HG02870 (cell line): Measurements from ENCODE around the gene TRAP1.
A peak's percentile ranks its signal among the peaks of the same experiment; 100 is the strongest.
"Not testable (repeated sequence)": the region's sequence is repeated elsewhere in the genome, so short reads cannot be mapped to it uniquely, and the experiment has no call there.

Experiments used
- ATAC-seq: cut with Tn5 transposase; IDR thresholded peaks from one replicate; pipeline ENCODE4 v1.9.1; 2021; ENCODE audit warnings: mild to moderate bottlenecking, moderate library complexity; ENCODE audit not compliant: unreplicated experiment

TRAP1 gene

DNA sequence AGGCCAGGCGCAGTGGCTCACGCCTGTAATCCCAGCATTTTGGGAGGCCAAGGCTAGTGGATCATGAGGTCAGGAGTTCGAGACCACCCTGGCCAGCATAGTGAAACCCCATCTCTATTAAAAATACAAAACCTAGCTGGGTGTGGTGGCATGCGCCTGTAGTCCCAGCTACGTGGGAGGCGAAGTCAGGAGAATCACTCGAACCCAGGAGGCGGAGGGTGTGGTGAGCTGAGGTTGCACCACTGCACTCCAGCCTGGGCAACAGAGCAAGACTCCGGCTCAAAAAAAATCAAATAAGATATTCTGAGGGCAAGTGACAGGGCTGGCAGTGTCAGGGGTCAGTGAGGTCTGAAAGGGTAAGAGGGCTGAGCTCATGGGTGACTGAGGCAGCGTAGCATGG is 2.9 kb downstream of the TRAP1 start:
- not testable (repeated sequence) for ATAC-seq

DNA sequence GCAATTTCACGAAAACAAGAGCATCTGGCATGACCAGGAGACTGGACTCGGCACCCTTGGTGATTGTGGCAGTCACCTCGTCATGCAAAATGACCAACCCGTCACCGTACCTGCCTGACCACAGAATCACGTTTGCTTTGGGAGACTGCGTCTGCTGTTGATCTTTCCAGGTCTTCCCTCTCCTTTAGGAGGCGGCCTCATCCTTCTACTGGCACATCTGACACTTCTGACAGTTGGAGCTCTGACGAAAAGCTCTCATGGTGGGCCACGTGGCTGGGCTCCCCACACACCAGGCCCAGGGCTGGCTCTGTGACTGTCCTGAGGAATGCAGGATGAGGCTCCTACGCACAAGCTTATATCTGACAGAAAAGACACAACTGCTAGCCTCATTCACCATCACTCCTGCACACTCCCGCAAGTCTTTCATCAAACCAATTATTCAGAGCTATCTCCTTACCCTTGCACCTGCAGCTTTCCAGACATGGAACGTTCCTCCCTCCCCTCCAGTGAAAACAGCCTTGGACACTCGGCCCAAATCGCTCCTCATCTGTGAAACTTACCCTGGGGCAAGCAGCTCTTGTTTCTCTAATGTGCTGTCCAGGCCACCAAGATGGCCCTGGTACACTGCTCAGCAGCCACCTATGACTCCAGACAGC is 3.6 kb downstream of the TRAP1 start:
- ATAC-seq: no peak

DNA sequence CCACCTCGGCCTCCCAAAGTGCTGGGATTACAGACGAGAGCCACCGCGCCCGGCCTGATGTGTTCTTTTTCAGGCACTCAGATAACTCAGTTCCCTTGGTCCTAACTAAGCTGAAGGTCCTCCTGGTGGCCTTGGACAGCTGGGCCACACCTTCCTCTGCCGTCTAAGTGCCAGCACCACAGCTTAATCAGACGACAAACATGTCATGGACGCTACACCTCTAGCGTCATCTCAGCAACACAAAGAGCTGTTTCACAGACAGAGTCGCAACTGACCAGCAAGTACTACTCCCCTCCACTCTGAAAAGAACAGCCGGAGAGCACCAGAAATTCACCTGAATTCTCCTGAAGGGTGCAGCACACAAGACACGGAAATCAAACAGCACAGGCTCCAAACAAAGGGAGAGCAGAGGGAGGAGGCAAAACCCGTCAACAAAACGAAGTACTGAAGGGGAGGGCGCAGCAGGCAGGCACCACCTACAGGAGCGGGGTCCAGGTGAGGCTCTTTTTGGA is 4.4 kb downstream of the TRAP1 start:
- no peak for ATAC-seq

DNA sequence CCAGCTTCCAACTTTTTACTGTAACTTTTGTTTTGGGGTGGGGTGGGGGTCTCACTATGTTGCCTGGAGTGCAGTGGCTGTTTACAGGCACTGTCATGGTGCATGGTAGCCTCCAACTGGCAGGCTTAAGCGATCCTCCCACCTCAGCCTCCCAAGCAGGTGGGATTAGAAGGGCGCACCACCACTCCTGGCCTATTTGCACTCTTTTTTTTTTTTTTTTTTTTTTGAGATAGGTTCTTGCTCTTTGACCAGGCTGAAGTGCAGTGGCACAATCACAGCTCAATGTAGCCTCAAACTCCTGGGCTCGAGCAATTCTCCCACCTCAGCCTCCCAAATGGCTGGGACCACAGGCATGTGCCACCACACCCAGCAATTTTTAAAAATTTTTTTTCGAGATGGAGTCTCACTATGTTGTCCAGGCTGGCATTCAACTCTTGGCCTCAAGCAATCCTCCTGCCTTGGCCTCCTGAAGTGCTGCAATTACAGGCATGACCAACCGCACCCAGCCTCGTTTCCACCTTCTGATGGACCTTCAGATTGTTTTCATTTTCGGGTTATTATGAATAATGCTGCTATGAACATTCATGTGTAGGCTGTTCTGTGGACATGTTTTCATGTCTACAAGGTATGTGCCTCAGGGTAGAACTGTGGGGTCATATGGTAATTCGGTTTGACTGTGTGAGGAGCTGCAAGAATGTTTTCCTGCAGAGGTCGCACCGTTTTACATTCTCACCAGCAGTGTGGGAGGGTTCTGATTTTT is 10.9 kb downstream of the TRAP1 start:
- no peak for ATAC-seq

DNA sequence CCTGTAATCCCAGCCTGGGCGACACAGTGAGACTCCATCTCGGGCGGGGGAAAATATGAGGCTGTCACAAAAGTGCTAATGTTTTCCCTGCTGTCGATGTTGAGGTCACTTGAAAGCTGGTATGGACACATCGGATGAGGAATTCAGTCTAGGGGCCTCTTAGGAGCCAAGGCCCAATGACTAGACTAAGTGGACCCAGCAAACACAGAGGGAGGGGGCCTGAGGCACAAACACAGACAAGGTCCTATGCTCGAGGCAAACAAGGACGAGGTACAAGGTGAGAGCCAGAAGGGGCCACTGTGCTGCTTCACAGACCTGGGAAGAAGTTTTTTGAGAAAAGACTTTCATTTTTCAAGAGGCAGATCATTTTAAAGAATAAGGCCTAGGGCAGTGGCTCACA is 15.2 kb downstream of the TRAP1 start:
- no peak for ATAC-seq

DNA sequence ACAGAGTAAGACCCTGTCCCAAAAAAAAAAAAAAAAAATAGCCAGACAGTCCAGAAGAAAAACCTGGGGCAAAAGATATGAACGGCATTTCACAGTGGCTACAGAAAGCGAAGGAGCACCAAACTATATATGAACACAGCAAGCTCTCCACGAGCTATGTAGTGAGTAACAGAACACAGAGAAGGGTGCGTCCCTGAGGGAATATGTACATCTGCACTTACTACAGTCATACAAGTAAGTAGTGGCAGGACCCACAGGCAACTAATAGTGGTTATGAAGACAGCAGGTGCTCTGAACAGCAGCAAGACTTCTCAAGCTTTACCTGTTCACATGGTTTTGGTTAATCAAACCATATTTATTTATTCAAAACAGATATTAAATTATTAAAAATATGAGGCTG is 15.8 kb downstream of the TRAP1 start:
- ATAC-seq: no peak

DNA sequence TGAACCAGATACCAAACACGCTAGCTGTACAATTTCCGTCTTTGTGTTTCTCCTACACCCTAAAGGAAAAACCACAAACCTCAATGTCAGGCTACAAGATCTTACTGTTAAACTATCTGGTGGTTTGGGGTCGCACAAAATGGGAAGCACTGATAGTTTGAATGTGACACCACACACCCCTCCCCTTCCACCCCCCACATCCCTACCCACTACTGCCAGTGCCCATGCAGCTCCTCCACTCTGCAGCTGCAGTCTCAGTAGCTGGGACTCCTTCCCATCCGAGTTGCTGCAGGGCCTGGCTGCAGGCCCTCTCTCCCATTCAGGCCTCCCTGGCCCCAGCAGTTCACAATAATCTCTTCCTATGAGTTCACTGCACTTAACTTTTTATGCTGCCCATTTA is 18.4 kb downstream of the TRAP1 start:
- no peak for ATAC-seq

DNA sequence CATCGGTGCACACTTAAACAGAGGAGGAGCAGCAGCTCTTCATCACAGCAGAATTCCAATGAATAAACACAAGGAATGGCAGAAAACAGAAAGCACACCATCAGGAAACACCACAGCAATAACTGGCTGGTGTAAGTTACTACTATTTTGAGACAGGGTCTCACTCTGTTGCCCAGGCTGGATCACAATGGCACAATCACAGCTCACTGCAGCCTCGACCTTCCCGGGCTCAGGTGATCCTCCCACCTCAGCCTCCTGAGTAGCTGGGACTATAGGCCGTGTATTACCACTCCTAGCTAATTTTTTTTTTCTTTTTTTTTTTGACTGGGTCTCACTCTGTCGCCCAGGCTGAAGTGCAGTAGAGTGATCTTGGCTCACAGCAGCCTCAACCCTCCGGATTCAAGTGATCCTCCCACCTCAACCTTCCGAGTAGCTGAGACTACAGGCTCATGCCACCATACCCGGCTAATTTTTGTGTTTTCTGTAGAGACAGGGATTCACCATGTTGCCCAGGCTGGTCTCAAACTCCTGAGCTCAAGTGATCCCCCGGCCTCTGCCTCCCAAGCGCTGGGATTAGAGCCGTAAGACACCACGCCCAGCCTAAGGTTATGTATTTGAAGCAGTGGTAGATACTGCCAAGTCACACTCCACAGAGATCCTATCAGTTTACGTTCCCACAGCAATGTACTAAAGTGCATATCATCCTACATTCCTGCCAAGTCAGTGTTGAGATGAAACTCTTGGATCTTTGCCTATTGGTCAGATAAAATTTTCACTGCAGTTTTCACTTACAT is 20.7 kb downstream of the TRAP1 start:
- ATAC-seq: no peak

DNA sequence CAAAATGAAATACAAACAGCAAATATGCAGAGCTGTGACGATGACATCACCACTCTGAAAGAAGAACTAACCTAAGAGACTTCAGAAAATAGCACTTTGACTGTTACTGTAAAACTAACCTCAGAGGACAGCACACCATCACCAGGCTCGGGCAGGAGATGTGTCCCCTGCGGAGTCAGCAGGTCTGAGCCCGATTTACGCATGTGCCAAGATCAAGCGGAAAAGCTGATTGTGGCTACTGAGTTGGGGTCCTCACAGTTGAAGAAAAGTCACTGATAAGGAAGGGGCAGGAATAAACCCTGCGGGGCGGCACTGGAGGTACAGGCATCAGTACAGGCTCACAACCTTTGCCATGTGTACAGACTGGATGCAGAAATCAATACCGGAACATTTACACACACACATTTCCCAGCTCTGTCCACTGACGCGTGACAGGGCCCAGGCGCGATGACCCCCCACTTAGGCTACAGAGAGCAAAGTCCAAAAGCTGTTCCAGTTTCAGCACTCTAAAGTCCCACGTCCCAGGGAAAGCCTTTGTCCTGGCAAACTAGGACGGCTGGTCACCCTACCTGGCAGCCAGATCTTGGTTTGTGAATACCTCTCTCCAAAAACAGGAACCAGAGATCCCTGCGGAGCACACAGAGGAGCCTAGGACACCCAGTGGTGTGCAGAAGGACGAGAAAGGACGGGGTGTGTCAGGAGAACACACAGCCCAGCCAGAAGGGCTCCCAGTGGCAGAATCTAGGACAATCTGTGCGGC is 21.5 kb downstream of the TRAP1 start:
- no peak for ATAC-seq

DNA sequence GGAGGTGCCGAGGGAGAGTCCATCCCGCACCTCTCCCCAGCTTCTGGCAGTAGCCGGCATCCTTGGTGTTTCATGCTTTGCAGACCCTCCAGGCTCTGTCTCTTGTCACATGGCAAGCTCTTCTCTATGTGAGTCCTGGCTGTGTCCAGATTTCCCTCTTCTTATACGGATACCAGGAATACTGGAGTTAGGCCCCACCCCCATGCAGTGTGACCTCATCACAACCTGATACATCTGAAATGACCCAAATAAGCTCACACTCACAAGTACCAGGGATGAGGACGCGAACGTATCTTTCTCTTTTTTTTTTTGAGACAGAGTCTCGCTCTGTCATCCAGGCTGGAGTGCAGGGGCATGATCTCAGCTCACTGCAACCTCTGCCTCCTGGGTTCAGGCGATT is 23.3 kb downstream of the TRAP1 start:
- ATAC-seq: no peak

DNA sequence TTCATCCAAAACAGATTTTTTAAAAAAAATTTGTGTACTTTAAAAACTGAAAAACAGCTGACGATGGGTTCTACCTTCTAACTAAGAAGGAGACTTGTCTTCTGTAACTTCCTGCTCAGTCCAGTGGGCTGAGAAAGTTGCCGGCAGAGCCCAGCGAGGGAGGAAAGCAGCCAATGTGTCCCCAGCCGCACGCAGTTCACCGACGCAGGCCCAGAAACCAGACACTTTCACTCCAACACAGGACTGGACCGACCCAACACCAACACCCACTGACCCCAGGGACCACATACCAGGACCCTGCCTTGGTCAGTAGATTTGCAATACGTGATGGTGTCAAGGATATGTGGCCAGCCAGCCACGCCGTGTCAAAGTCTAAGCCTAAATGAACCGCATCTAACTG is 25.6 kb downstream of the TRAP1 start:
- no peak for ATAC-seq

DNA sequence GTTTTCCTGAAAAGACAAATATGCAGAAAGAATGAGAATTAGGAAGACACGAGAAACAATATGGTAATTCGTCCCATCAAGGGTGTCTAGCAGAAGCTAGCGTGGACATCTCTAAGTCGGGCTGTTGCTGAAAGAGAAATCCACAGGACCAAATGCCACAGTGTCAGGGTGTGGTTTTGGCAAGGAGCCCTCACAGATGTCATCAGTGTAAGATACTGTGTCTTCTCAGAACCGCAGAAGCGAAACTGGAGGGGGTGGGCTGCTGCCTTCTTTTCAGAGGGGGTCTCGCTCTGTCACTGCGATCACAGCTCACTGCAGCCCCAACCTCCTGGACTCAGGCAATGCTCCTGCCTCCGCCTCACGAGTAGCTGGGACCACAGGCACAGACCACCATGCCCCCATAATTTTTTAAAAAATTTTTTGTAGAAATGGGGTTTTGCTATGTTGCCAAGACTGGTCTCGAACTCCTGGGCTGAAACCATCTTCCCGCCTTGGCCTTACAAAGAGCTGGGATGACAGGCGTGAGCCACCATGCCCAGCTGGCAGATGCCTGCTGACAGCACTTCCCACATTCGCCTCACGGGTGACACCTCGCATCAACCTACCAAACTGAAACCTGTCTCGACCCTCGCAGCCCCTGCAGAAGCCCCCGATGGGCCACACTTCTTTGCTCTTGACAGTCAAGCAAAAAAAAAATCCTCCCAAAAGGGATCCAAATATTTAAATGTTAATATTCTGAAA is 26.2 kb downstream of the TRAP1 start:
- no peak for ATAC-seq

DNA sequence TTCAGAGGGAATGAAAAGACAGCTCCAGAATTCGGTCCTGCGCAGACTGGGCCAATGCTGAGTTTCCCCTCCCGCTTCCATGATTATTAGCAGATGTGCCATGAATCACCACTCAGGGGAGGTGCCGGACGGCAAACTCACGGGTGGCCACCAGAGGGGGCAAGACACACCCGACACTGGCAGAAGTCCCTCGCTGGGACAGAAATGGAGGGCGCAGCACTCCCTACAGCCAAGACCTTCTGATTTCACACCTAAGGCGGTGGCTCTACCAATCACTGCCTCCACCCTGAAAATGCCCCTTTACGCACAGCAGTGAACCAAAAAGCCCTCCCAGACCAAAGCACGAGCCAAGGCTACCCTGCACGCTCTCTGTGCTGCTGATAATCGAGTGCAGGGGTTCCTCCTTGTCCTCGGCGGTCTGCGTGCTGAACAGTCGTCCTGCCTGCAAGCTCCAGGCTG is 26.8 kb downstream of the TRAP1 start:
- peak; percentile 68 for ATAC-seq

DNA sequence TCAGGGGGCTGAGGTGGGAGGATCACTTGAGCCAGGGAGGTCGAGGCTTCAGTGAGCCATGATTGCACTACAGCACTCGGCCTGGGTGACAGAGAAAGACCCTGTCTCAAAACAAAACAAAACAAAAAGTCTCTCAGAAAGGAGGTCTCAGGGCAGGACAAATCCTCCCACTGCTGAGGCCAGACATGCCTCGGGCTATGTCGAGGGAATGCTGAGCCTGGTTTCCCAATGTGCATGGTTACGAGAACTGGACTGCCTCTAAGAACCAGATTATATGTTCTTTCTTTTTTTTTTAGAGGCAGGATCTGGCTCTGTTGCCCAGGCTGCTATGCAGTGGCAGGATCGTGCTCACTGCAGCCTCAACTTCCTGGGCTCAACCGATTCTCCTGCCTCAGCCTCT is 27.6 kb downstream of the TRAP1 start:
- no peak for ATAC-seq

DNA sequence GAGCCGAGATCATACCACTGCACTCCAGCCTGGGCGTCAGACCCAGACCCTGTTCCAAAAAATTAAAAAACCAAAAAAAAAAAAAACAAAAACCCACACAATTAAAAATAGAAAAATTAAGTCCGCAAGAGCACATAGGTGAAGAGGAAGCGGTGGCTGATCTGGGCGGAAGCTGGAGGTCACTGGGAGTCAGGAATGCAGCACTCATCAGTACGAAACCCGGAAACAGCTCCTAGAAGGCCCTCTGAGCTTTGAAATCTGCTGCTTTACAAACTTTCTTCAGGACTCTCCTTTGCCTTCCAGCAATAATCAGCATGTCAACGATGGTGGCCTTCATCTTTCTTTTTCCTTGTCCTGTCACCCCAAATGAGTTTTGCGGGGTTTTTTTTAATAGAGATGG is 29.5 kb downstream of the TRAP1 start:
- ATAC-seq: no peak

DNA sequence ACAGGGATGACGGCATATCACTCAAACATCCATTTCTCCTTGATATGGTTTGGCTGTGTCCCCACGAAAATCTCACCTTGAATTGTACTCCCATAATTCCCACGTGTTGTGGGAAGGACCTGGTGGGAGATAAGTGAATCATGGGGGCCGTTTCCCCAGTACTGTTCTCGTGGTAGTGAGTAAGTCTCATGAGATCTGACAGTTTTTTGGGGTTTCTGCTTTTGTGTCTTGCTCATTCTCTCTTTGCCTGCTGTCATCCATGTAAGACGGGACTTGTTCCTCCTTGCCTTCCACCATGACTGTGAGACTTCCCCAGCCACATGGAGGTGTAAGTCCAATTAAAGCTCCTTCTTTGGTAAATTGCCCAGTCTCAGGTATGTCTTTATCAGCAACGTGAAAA is 30.3 kb downstream of the TRAP1 start:
- ATAC-seq: no peak

DNA sequence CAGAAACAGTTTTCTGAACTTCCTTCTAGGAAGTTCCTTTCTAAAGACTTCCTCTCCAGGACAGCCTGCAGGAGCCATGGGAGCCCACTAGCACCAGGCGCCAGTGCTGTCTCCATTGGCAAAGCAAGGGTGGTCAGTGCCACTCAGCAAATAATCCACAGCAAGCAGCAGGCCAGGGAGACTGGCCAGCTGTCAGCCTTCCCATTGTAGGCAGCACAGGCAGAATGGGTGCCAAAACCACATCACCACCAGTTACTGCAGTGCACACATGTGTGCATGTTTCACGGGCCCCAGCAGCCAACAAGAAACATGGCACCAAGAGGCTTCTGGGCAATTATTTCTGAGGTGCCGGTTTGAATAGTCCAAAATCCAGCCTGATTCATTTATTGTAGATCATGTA is 36.1 kb downstream of the TRAP1 start:
- ATAC-seq: no peak

DNA sequence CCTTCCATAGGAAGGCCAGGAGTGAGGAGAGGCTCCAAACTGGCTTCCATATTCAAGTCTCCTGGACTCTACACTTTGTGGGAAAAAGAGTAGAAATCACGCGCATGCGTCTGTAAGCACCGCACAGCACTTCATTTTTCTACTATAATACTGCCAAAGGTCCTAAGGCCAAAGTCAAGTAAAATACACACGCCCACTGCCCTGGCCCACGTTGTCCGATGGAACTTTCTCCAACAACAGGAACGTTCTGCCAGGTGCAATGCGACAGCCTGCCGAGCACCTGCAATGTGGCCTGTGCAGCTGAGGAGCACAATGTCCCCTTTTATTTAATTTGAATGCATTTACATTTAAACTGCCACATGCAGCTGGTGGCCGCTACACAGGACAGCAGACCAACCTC is 39.3 kb downstream of the TRAP1 start:
- no peak for ATAC-seq

DNA sequence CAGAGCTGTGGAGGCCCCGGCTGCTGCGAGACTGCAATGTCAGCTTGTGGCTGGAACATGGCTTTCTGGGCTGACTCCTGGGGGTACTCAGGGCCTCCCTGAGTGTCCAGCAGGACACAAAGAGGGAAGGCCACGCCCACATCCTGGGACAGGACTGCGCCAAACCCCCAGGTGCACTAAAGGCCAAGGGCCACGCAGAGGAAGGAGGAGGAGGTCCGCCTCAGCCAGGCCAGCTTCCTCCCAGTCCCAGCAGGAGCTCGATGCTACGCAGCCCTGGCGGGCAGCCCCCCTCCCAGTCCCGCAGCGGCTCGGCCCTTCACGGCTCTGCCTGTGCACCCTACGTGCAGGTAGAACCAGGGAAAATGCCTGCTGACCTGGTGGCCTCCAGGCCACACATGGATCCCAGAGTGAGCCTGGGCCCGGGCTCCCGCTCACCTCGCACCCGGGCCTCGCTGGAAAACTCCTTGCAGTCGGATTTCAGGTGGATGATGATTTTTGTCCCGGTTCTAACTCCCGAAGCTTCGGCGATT is 41.7 kb downstream of the TRAP1 start:
- no peak for ATAC-seq
